B cell (primary cell): ENCODE data around the gene WDR31. TPM values are rescaled to one million over a fixed set of nuclear protein-coding genes. Genes with fewer than 3 reads are reported as not detected.

Experiments used
- ATAC-seq: fragments of 200-7000 bp; cut with Tn5 transposase; one replicate; pipeline ENCODE4 v1.10.0; 2021; ENCODE audit warnings: low read depth, mild to moderate bottlenecking, moderate number of reproducible peaks, moderate library complexity
- CTCF ChIA-PET: fragments of 350-600 bp; sonication (Branson Sonifier 250); formaldehyde crosslinking; loops from one replicate; lab custom pipeline; 2021; ENCODE audit warnings: antibody characterized with exemption, inconsistent platforms; lab: Charles Lee
- POLR2A ChIA-PET: fragments of 350-600 bp; sonication (Branson Sonifier 250); formaldehyde crosslinking; loops from one replicate; lab custom pipeline; 2021; ENCODE audit warnings: antibody characterized with exemption; lab: Charles Lee
- DNase-seq: peaks from one replicate; pipeline ENCODE4 v3.0.0; 2013
- H2AFZ ChIP-seq: 2 replicates; pipeline ENCODE4 v1.6.1; 2012; ENCODE audit warnings: mild to moderate bottlenecking, low read depth, low read length; ENCODE audit not compliant: insufficient read depth, poor library complexity, severe bottlenecking
- H3K27ac ChIP-seq, 2 donors: 1 replicate in 1 of 2; 2 replicates in 1 of 2; pipeline ENCODE4 v1.5.1; 2012 to 2013; ENCODE audit warnings: low read length in 2 of 2, mild to moderate bottlenecking in 2 of 2, moderate library complexity in 1 of 2
- H3K27me3 ChIP-seq, 4 experiments: fragments of 200-600 bp in 1 of 4; sonication (generic) in 1 of 4; replicated peaks in 1 of 4; 1 replicate in 2 of 4; 2 replicates in 2 of 4; pipeline versions ENCODE4 v1.6.1 to v1.7.0; 2013 to 2016; ENCODE audit warnings: low read length in 3 of 4, mild to moderate bottlenecking in 2 of 4, mixed read lengths in 1 of 4, moderate library complexity in 1 of 4; ENCODE audit not compliant: insufficient read depth in 4 of 4, control insufficient read depth in 3 of 4; ENCODE audit errors: control extremely low read depth in 1 of 4
- H3K36me3 ChIP-seq, 2 experiments: replicated peaks in 1 of 2; 1 replicate in 1 of 2; 2 replicates in 1 of 2; pipeline versions ENCODE4 v1.6.1 to v1.7.1; 2013; ENCODE audit warnings: low read length in 1 of 2; ENCODE audit not compliant: insufficient read depth in 2 of 2, control insufficient read depth in 1 of 2; ENCODE audit errors: control extremely low read depth in 1 of 2, extremely low read depth in 1 of 2
- H3K4me1 ChIP-seq, 2 donors: fragments of 200-600 bp in 1 of 2; sonication (generic) in 1 of 2; 1 replicate in 1 of 2; 2 replicates in 1 of 2; pipeline versions ENCODE4 v1.5.1 to v1.6.1; 2013 to 2017; ENCODE audit warnings: low read length in 2 of 2; ENCODE audit not compliant: control insufficient read depth in 2 of 2, insufficient read depth in 2 of 2
- H3K4me2 ChIP-seq: replicated peaks from 2 replicates; pipeline ENCODE3; 2012; ENCODE audit warnings: mild to moderate bottlenecking, low read depth, low read length; ENCODE audit not compliant: poor library complexity, severe bottlenecking
- H3K4me3 ChIP-seq, 5 experiments: fragments of 200-600 bp in 1 of 5; sonication (generic) in 1 of 5; 1 replicate in 3 of 5; 2 replicates in 2 of 5; pipeline versions ENCODE4 v1.5.1 to v1.7.0; 2011 to 2016; ENCODE audit warnings: low read length in 4 of 5, mild to moderate bottlenecking in 4 of 5, low read depth in 2 of 5, control low read depth in 1 of 5, moderate library complexity in 1 of 5; ENCODE audit not compliant: insufficient read depth in 1 of 5; ENCODE audit errors: control extremely low read depth in 1 of 5, extremely low read depth in 1 of 5
- H3K79me2 ChIP-seq: fragments of 200-600 bp; sonication (generic); one replicate; pipeline ENCODE4 v1.6.0; 2016; ENCODE audit warnings: low read length; ENCODE audit not compliant: control insufficient read depth, insufficient read depth
- H3K9ac ChIP-seq: fragments of 200-600 bp; sonication (generic); 2 replicates; pipeline ENCODE4 v1.6.1; 2017; ENCODE audit warnings: mild to moderate bottlenecking, low read length, moderate library complexity
- H3K9me3 ChIP-seq, 3 donors: one replicate each; pipeline versions ENCODE4 v1.6.1 to v1.7.1; 2013; ENCODE audit warnings: low read length in 2 of 3; ENCODE audit not compliant: control insufficient read depth in 2 of 3, insufficient read depth in 1 of 3; ENCODE audit errors: control extremely low read depth in 1 of 3
- H4K20me1 ChIP-seq: 2 replicates; pipeline ENCODE4 v1.6.0; 2012; ENCODE audit warnings: mild to moderate bottlenecking, low read length; ENCODE audit not compliant: insufficient read depth, control insufficient read depth, poor library complexity, severe bottlenecking
- H3K27ac Mint-ChIP-seq: one replicate; pipeline ENCODE4 v1.8.0; 2021; ENCODE audit warnings: mixed read lengths
- H3K27me3 Mint-ChIP-seq: one replicate; pipeline ENCODE4 v1.8.0; 2021; ENCODE audit warnings: mixed read lengths
- H3K4me1 Mint-ChIP-seq: one replicate; pipeline ENCODE4 v1.8.0; 2021; ENCODE audit warnings: mixed read lengths
- H3K4me3 Mint-ChIP-seq: one replicate; pipeline ENCODE4 v1.8.0; 2021; ENCODE audit warnings: mixed read lengths
- H3K9me3 Mint-ChIP-seq: one replicate; pipeline ENCODE4 v1.8.0; 2022; ENCODE audit warnings: mixed read lengths; ENCODE audit not compliant: insufficient read depth
- EZH2 ChIP-seq: IDR thresholded peaks from 2 replicates; pipeline ENCODE4 v1.6.1; 2012; ENCODE audit warnings: borderline replicate concordance, low read depth, mild to moderate bottlenecking, moderate library complexity, low read length; ENCODE audit not compliant: insufficient read depth, poor library complexity, severe bottlenecking
- WGBS: methylation state at CpG from one replicate; pipeline ENCODE4 v1.1.5; 2013; ENCODE audit warnings: missing lambda C conversion rate; ENCODE audit not compliant: insufficient coverage; 5-methylcytosine and 5-hydroxymethylcytosine counted together
- intact Hi-C: fragments of 100-400 bp; cut with micrococcal nuclease; formaldehyde crosslinking; loops from one replicate; pipeline ENCODE4 v1.10.0; 2022
- polyA plus RNA-seq: library from polyadenylated mRNA; depleted of rRNA; stranded (reverse); fragments of >200 nt; gene quantifications from 2 replicates; pipeline ENCODE4 v1.2.3, GENCODE V29; 2012
- total RNA-seq, 2 donors: library from RNA; stranded (reverse); fragments of 120-200 nt in 1 of 2; gene quantifications; 1 replicate in 1 of 2; 2 replicates in 1 of 2; pipeline versions ENCODE4 v1.2.3 to v1.2.4, GENCODE V29; 2013 to 2022
- TF ChIP-seq, protein P1 (sequence below): fragments of 200-600 bp; IDR thresholded peaks from one replicate; pipeline ENCODE4 v1.8.0; 2022; ENCODE audit warnings: antibody characterized with exemption, mild to moderate bottlenecking

WDR31 gene
- total and polyA plus RNA-seq, 2 donors (not counting 1 experiment from before 2014, with no cell fraction given), result 0.36 to 0.62 TPM

DNA sequence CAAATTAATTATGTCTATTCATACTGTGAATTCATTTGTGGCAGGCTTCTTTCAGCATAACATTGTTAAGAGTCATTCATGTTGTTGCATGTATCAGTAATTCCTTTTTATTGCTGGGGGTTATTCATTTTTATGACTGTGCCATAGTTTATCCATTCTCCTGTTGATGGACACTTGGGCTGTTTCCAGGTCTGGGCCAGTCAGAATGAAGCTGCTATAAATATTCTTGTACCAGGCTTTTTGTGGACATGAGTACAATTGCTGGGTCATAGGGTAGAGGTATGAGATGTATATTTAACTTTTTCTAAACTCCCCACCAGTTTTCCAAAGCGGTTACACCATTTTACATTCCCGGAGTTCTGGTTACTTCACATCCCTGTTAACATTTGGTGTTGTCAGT, 51.0 kb downstream of the WDR31 start:
- H3K27me3 Mint-ChIP-seq, result no peaks in the 10 kb centered on the region
- intact Hi-C loops, result no loop called here
- Histone ChIP-seq H3K4me1 (no peaks in the 10 kb centered on the region), H3K36me3 (peaks cover 7 to 78% of the 10 kb centered on the region in 2 experiments), H3K4me2 (no peak overlapping the region), H3K79me2 (no peaks in the 10 kb centered on the region), H3K4me3 (no peak overlapping the region), H3K9ac (no peak overlapping the region), H3K27me3 (no peaks in the 10 kb centered on the region), H4K20me1 (no peaks in the 10 kb centered on the region), H2AFZ (no peak overlapping the region), H3K27ac (no peak overlapping the region), H3K9me3 (no peaks in the 10 kb centered on the region)
- TF ChIP-seq EZH2, result no peak
- TF ChIP-seq, protein P1, sequence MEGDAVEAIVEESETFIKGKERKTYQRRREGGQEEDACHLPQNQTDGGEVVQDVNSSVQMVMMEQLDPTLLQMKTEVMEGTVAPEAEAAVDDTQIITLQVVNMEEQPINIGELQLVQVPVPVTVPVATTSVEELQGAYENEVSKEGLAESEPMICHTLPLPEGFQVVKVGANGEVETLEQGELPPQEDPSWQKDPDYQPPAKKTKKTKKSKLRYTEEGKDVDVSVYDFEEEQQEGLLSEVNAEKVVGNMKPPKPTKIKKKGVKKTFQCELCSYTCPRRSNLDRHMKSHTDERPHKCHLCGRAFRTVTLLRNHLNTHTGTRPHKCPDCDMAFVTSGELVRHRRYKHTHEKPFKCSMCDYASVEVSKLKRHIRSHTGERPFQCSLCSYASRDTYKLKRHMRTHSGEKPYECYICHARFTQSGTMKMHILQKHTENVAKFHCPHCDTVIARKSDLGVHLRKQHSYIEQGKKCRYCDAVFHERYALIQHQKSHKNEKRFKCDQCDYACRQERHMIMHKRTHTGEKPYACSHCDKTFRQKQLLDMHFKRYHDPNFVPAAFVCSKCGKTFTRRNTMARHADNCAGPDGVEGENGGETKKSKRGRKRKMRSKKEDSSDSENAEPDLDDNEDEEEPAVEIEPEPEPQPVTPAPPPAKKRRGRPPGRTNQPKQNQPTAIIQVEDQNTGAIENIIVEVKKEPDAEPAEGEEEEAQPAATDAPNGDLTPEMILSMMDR, result no peak
- H3K9me3 Mint-ChIP-seq, result no peaks in the 10 kb centered on the region
- ChIA-PET CTCF (no interaction called here), POLR2A (no interaction called here)
- no peaks in the 10 kb centered on the region for H3K4me1 Mint-ChIP-seq
- ATAC-seq, result no peak
- H3K4me3 Mint-ChIP-seq, result no peak overlapping the region
- no CpG with 5 or more reads among the region's 2 CpGs for WGBS
- no peak overlapping the region for H3K27ac Mint-ChIP-seq
- no peak for DNase-seq

DNA sequence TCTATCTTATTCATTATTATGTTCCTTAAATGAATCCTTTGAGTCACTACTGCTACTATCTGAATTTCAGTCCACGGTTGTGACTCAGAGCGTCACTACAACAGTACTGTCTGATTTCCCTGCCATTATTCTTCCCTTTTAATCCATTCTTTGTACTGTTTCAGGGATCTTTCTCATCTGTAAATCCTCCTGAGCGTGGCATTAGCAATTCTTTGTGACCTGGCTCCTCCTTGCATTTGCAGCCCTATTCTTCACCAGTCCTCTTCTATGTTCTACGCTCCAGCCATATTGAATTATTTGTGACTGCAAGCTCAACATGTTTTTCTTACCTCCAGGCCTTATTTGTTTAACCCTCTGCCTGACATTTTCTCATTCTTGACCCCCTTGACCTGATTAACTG, 58.7 kb downstream of the WDR31 start:
- no peaks in the 10 kb centered on the region for H3K9me3 ChIP-seq
- H3K4me1 ChIP-seq, result peaks cover 2 to 3% of the 10 kb centered on the region in 2 donors
- POLR2A ChIA-PET, result no interaction called here
- H4K20me1 ChIP-seq, result no peaks in the 10 kb centered on the region
- H3K9ac ChIP-seq, result no peak overlapping the region
- no peak overlapping the region for H3K4me3 ChIP-seq
- no peaks in the 10 kb centered on the region for H3K27me3 ChIP-seq
- H3K27ac ChIP-seq, result no peak overlapping the region
- Mint-ChIP-seq H3K27ac (no peak overlapping the region), H3K9me3 (no peaks in the 10 kb centered on the region), H3K27me3 (no peaks in the 10 kb centered on the region), H3K4me3 (no peak overlapping the region), H3K4me1 (peaks cover 16% of the 10 kb centered on the region)
- DNase-seq (no peak), ATAC-seq (no peak)
- 94% methylated on average over 4 of the region's 4 CpGs for WGBS
- TF ChIP-seq EZH2, result no peak
- TF ChIP-seq, protein P1, result no peak
- intact Hi-C loops, result no loop called here
- no peak overlapping the region for H2AFZ ChIP-seq
- H3K36me3 ChIP-seq, result peaks cover 30 to 79% of the 10 kb centered on the region in 2 experiments
- CTCF ChIA-PET, result no interaction called here
- H3K79me2 ChIP-seq, result peaks cover 33% of the 10 kb centered on the region
- H3K4me2 ChIP-seq, result no peak overlapping the region
